Ectodermal cell (in vitro differentiated cells): ENCODE data around the gene KDM5B.
"Not testable (repeated sequence)": the region's sequence is repeated elsewhere in the genome, so short reads cannot be mapped to it uniquely, and the experiment has no call there.

Experiments used
- H3K27ac ChIP-seq: 2 replicates; pipeline ENCODE4 v1.7.0; 2013; ENCODE audit warnings: mild to moderate bottlenecking, low read depth, low read length; ENCODE audit not compliant: insufficient read depth, poor library complexity, severe bottlenecking
- H3K27me3 ChIP-seq: 2 replicates; pipeline ENCODE4 v1.7.0; 2013; ENCODE audit warnings: mild to moderate bottlenecking, low read length; ENCODE audit not compliant: insufficient read depth, control insufficient read depth, poor library complexity, severe bottlenecking
- H3K36me3 ChIP-seq: one replicate; pipeline ENCODE4 v1.7.0; 2013; ENCODE audit warnings: low read length; ENCODE audit not compliant: control insufficient read depth, insufficient read depth
- H3K4me1 ChIP-seq: one replicate; pipeline ENCODE4 v1.7.0; 2013; ENCODE audit warnings: low read length; ENCODE audit not compliant: control insufficient read depth, insufficient read depth
- H3K4me3 ChIP-seq: 2 replicates; pipeline ENCODE4 v1.7.0; 2013; ENCODE audit warnings: low read depth, low read length, control low read depth; ENCODE audit not compliant: insufficient read depth
- H3K9me3 ChIP-seq: 2 replicates; pipeline ENCODE4 v1.7.0; 2013; ENCODE audit warnings: mild to moderate bottlenecking, low read length, moderate library complexity; ENCODE audit not compliant: control insufficient read depth
- WGBS, 2 experiments: methylation state at CpG; one replicate each; pipeline ENCODE4 v1.1.7; 2013; ENCODE audit warnings: missing lambda C conversion rate in 2 of 2; 5-methylcytosine and 5-hydroxymethylcytosine counted together

KDM5B gene

GRCh38 chr1:202750761-202751160, 57.5 kb downstream of the KDM5B start:
- Histone ChIP-seq H3K36me3 (peaks cover 62% of the 10 kb centered on the region), H3K9me3 (no peaks in the 10 kb centered on the region), H3K27me3 (no peaks in the 10 kb centered on the region), H3K4me1 (no peaks in the 10 kb centered on the region), H3K4me3 (no peak overlapping the region), H3K27ac (no peak overlapping the region)
- WGBS, 2 experiments, result 94 to 100% methylated on average over 1 of the region's 1 CpG

- no peak overlapping the region for H3K27ac ChIP-seq
- H3K36me3 ChIP-seq, result peaks cover 63% of the 10 kb centered on the region
- no peaks in the 10 kb centered on the region for H3K9me3 ChIP-seq
- no peak overlapping the region for H3K4me3 ChIP-seq
- H3K27me3 ChIP-seq, result no peaks in the 10 kb centered on the region
- WGBS, 2 experiments, result 95 to 99% methylated on average over 2 of the region's 2 CpGs
- H3K4me1 ChIP-seq, result no peaks in the 10 kb centered on the region
These were observed 58.2 kb downstream of the KDM5B start for GRCh38 chr1:202750024-202750423.

- Histone ChIP-seq H3K27me3 (no peaks in the 10 kb centered on the region), H3K4me1 (no peaks in the 10 kb centered on the region), H3K27ac (no peak overlapping the region), H3K4me3 (no peak overlapping the region), H3K36me3 (peaks cover 76% of the 10 kb centered on the region), H3K9me3 (no peaks in the 10 kb centered on the region)
- WGBS, 2 experiments, result 91 to 100% methylated on average over 2 to 3 of the region's 3 CpGs
These were observed 62.8 kb downstream of the KDM5B start for GRCh38 chr1:202745323-202745888.

- H3K36me3 ChIP-seq, result peaks cover 74% of the 10 kb centered on the region
- not testable (repeated sequence) for H3K27ac ChIP-seq, H3K9me3 ChIP-seq, H3K4me1 ChIP-seq, H3K4me3 ChIP-seq, H3K27me3 ChIP-seq
- WGBS, 2 experiments, result 91 to 97% methylated on average over 3 of the region's 3 CpGs
These were observed 63.5 kb downstream of the KDM5B start for GRCh38 chr1:202744770-202745169.

DNA sequence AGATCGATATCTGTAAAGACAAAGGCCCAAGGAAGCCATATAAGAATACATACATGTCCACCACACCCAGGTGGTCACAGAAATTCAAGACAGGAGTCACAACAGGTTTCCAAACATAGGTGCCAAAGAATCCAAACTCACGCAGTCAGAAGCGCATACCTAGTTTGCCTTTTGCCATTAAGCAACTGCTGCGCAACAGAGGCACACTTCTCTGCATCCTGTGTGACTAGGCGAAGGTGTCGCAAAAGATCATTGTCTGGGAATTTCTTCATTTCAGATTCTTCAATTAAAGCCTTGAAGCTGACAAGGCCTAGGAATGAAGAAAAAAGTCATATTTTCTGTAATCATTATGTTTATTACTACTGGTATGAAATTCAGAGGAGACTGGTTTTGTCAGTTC, 65.7 kb downstream of the KDM5B start:
- H3K27me3 ChIP-seq, result no peaks in the 10 kb centered on the region
- H3K36me3 ChIP-seq, result peaks cover 70% of the 10 kb centered on the region
- 97 to 98% methylated on average over 6 of the region's 6 CpGs for WGBS, 2 experiments
- no peaks in the 10 kb centered on the region for H3K4me1 ChIP-seq
- H3K9me3 ChIP-seq, result no peaks in the 10 kb centered on the region
- no peak overlapping the region for H3K27ac ChIP-seq
- H3K4me3 ChIP-seq, result no peak overlapping the region

DNA sequence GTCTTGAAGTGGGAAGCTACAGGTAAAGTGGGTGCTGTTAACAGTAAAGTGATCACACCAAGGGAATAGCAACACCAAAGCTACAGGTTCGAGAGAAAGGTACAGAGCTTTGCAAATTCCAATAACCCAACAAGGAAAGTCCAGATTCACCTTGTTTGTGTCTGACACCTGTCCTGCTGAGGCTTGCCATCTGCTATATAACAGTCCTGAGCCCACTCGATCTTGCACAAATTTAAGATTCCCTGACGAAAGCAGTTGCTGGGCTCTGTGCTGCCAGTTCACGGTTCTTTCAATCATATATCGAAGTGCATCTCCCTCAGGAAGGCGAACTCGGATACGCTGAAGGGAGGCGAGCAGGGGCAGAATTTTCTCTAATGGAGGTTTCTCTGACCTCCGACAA, 75.0 kb downstream of the KDM5B start:
- peaks cover 88% of the 10 kb centered on the region for H3K36me3 ChIP-seq
- no peaks in the 10 kb centered on the region for H3K9me3 ChIP-seq
- H3K4me1 ChIP-seq, result no peaks in the 10 kb centered on the region
- WGBS, 2 experiments, result 96% methylated on average over 10 of the region's 10 CpGs
- H3K27ac ChIP-seq, result no peak overlapping the region
- H3K27me3 ChIP-seq, result no peaks in the 10 kb centered on the region
- H3K4me3 ChIP-seq, result no peak overlapping the region

DNA sequence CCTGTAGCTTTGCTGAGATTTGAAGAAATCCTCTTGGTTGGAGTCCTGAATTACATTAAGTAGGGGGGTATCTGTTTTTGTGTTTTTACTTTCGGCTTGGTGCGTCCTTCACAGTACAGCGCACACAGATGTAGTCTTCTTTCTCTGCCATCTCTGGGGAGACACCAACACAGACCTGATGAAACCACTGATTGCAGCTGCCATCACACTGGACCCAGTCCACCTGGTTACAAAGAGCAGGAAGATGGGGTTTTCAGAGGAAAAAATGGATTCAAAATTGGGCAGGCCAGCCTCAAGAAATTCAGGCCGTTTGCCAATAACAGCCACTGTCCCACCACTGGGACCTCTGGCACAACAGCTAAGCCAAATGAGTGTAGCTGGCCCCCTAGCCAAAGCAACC, 79.3 kb downstream of the KDM5B start:
- peaks cover 74% of the 10 kb centered on the region for H3K36me3 ChIP-seq
- no peak overlapping the region for H3K27ac ChIP-seq
- H3K4me1 ChIP-seq, result no peaks in the 10 kb centered on the region
- WGBS, 2 experiments, result 96 to 97% methylated on average over 4 of the region's 4 CpGs
- H3K27me3 ChIP-seq, result no peaks in the 10 kb centered on the region
- no peak overlapping the region for H3K4me3 ChIP-seq
- H3K9me3 ChIP-seq, result no peaks in the 10 kb centered on the region

GRCh38 chr1:202725526-202725925, 82.7 kb downstream of the KDM5B start:
- 96% methylated on average over 3 of the region's 3 CpGs for WGBS, 2 experiments
- no peak overlapping the region for H3K27ac ChIP-seq
- no peaks in the 10 kb centered on the region for H3K4me1 ChIP-seq
- peaks cover 42% of the 10 kb centered on the region for H3K36me3 ChIP-seq
- H3K4me3 ChIP-seq, result no peak overlapping the region
- no peaks in the 10 kb centered on the region for H3K9me3 ChIP-seq
- no peaks in the 10 kb centered on the region for H3K27me3 ChIP-seq

DNA sequence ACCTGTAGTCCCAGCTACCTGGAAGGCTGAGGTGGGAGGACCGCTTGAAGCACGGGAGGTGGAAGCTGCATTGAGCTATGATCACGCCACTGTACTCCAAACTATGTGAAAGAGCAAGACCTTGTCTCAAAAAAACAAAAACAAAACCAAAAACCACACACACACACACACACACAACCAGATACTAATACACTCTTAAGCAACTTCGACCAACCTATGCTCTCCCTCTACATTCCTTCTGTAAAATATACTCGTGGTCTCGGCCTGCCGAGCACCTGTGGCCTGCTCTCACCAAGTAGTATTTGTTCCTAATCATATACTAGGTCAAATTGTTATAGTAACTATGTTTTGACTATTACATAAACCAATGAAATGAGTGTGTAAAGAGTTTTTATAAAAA, 84.5 kb downstream of the KDM5B start:
- no peak overlapping the region for H3K4me3 ChIP-seq

DNA sequence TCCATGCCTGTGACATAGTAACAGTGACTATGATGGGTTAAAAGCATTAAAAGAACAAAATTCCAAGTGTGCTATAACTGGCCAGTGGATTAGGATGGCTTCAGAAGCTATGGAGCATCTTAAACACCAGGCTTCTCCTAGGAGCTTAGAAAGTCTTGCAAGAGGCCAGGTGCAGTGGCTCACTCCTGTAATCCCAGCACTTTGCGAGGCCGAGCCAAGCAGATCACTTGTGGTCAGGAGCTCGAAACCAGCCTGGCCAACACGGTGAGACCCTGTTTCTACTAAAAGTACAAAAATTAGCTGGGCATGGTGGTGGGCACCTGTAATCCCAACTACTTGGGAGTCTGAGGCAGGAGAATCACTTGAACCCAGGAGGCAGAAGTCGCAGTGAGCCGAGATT, 85.2 kb downstream of the KDM5B start:
- not testable (repeated sequence) for H3K4me1 ChIP-seq, H3K27me3 ChIP-seq, H3K4me3 ChIP-seq, H3K9me3 ChIP-seq, H3K27ac ChIP-seq
- WGBS, 2 experiments, result 75 to 79% methylated on average over 6 of the region's 6 CpGs
- peaks cover 18% of the 10 kb centered on the region for H3K36me3 ChIP-seq

More for the DNA sequence above, 84.5 kb downstream of the KDM5B start:
- Histone ChIP-seq H3K9me3 (no peaks in the 10 kb centered on the region), H3K4me1 (no peaks in the 10 kb centered on the region), H3K27me3 (no peaks in the 10 kb centered on the region), H3K27ac (no peak overlapping the region), H3K36me3 (peaks cover 25% of the 10 kb centered on the region)
- WGBS, 2 experiments, result 92 to 95% methylated on average over 7 of the region's 7 CpGs

- H3K27me3 ChIP-seq, result peaks cover 5% of the 10 kb centered on the region
- no peak overlapping the region for H3K4me3 ChIP-seq
- no peaks in the 10 kb centered on the region for H3K9me3 ChIP-seq
- no peaks in the 10 kb centered on the region for H3K36me3 ChIP-seq
- peaks cover 17% of the 10 kb centered on the region for H3K4me1 ChIP-seq
- WGBS, 2 experiments, result 88 to 89% methylated on average over 2 of the region's 2 CpGs
- no peak overlapping the region for H3K27ac ChIP-seq
These were observed 91.6 kb downstream of the KDM5B start for GRCh38 chr1:202716654-202717053.
